ENCODE results near the gene DBP. TPM values are rescaled to one million over a fixed set of nuclear protein-coding genes. Genes with fewer than 3 reads are reported as not detected.

Gene DBP
- polyA plus RNA-seq, 2 of the 4 experiments (the other 2 are of a cell fraction): 2.5 to 3.8 TPM

DNA sequence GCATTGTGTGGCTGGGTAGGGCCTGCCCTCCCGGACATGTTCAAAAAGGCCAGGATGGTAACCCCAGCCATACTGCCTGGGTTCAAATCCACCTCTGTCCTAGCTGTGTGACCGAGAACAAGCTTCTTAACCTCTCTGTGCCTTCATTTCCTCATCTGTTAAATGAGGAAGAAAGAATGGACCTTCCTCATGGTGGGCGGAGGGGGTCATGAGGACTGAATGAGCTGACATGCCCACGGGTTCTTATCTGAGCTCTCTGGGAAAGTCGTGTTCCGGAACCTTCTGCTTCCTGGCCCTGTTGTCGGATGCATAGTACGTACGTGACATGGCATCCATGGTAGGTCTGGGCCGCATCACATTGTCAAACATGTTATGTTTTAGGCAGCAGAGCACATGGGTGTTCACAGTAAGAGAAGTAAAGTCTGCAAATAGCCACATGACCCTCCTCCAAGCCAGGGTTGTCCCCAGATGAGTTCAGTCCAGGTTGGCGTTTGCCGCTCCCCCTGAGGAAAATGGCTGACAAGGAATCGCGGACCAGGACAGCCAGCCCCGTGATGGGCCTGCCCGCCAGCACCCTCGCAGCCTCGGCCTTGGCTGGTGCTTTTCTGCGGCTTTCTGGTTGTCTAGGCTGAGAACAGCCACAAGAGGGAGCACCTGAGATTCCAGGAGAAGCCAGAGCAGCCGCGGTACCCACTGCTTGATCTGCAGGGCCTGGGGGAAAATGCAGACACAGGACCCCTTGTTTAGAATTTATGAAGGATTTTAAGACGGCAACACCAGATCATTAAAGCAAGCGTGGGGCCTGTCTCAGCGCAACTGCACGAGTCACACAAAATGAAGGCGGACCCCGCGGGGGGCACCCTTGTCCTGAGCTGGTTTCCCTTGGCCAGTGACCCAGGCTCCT lies 38.0 kb upstream of the DBP start:
- ATAC-seq (peak; percentile 80 to 95), DNase-seq (ENCODE audit: low read depth in 1 of 2, low spot score in 1 of 2) (peak; percentile 90 to 98), FAIRE-seq (peak; percentile 97)
- Histone ChIP-seq H3K9me3 (no peaks in the 10 kb centered on the region), H3K4me1 (peaks cover 5% of the 10 kb centered on the region; the same call in 1 of the 3 replicates), H3K4me3 (no peak overlapping the region), H3K4me2 (peak overlapping the region; percentile 48), H3K27ac (peak overlapping the region; percentile 38 to 65; a peak in 5 of 6 replicates)
- 46% methylated on average over 28 of the region's 28 CpGs for WGBS (ENCODE audit: missing lambda C conversion rate)
- POLR2A ChIA-PET: interaction anchor here (0.9 kb wide), 1 partner anchor 39 kb away, joined by 3 read pairs; no protein-coding TSS in a partner anchor
- CTCF ChIA-PET: interaction anchor here (0.6 to 6.1 kb wide), 56 partner anchors 11 to 643 kb away, joined by 3 to 151 read pairs (median 4); partner anchors contain the start of genes CA11, FUT2 and HSD17B14
- TF ChIP-seq RFX5 (IDR thresholded peaks at IDR 0.05) (peak; percentile 58; the same call in 1 of the 2 replicates), SMC3 (IDR thresholded peaks at IDR 0.05) (peak; percentile 89), CBX8 (IDR thresholded peaks at IDR 0.05) (no peak), SREBF2 (IDR thresholded peaks at IDR 0.05) (no peak), RAD21 (conservative IDR thresholded peaks at IDR 0.05 in 1 of 2, IDR thresholded peaks at IDR 0.05 in 1 of 2) (peak; percentile 78 to 81), JUN (IDR thresholded peaks at IDR 0.05) (0 out of 5 replicates have a peak, but pooled peaks of 1 of the 2 experiments have one; percentile 19), NPAS2 (CRISPR knock-in tag; IDR thresholded peaks at IDR 0.05; ENCODE audit: borderline replicate concordance) (no peak)
- TF ChIP-seq, protein P1, sequence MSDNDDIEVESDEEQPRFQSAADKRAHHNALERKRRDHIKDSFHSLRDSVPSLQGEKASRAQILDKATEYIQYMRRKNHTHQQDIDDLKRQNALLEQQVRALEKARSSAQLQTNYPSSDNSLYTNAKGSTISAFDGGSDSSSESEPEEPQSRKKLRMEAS (IDR thresholded peaks at IDR 0.05): peak; percentile 47; the same call in 1 of the 2 replicates
- TF ChIP-seq, protein P2, sequence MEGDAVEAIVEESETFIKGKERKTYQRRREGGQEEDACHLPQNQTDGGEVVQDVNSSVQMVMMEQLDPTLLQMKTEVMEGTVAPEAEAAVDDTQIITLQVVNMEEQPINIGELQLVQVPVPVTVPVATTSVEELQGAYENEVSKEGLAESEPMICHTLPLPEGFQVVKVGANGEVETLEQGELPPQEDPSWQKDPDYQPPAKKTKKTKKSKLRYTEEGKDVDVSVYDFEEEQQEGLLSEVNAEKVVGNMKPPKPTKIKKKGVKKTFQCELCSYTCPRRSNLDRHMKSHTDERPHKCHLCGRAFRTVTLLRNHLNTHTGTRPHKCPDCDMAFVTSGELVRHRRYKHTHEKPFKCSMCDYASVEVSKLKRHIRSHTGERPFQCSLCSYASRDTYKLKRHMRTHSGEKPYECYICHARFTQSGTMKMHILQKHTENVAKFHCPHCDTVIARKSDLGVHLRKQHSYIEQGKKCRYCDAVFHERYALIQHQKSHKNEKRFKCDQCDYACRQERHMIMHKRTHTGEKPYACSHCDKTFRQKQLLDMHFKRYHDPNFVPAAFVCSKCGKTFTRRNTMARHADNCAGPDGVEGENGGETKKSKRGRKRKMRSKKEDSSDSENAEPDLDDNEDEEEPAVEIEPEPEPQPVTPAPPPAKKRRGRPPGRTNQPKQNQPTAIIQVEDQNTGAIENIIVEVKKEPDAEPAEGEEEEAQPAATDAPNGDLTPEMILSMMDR (IDR thresholded peaks at IDR 0.05): peak; percentile 95

DNA sequence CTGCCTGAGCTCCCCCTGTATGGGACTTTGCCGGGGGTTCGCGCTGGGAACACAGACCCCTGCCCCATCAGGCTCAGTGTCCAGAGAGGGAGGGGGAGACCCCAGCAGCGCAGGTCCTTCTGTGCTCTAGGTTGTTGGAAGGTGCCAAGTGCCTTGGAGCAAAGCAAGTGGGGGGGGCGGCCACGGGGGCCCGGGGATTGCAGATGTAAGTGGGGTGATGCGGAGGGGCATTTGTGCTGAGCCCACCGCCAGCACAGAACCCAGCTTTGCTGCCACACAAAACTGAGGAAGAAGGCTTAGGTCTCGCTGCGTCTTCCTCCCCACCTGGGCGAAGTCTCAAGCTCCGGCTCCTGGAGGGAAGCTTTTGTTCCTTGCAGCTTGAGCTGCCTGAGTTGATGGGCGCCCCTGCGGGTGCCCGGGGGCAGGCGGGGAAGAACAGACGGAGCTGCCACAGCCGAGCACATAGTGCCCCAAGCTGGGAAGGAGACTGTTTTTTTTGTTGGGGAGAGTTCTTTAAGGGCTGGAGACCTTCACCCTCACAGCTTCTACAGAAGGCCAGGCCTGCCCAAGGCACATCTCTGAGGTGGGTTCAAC lies 37.1 kb upstream of the DBP start:
- ChIA-PET CTCF (interaction anchor here (0.6 to 6.1 kb wide), 30 partner anchors 10 to 486 kb away, joined by 3 to 151 read pairs (median 6); partner anchors contain the start of genes CA11, FUT2 and HSD17B14), POLR2A (no interaction called here)
- TF ChIP-seq NPAS2 (CRISPR knock-in tag; IDR thresholded peaks at IDR 0.05; ENCODE audit: borderline replicate concordance): no peak
- TF ChIP-seq ZSCAN20 (CRISPR knock-in tag; IDR thresholded peaks at IDR 0.05): no peak
- no peak for TF ChIP-seq HDAC2 (IDR thresholded peaks at IDR 0.05)
- TF ChIP-seq, protein P3, sequence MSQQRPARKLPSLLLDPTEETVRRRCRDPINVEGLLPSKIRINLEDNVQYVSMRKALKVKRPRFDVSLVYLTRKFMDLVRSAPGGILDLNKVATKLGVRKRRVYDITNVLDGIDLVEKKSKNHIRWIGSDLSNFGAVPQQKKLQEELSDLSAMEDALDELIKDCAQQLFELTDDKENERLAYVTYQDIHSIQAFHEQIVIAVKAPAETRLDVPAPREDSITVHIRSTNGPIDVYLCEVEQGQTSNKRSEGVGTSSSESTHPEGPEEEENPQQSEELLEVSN (IDR thresholded peaks at IDR 0.05; ENCODE audit: borderline replicate concordance, low read depth): no peak
- TF ChIP-seq, protein P4, sequence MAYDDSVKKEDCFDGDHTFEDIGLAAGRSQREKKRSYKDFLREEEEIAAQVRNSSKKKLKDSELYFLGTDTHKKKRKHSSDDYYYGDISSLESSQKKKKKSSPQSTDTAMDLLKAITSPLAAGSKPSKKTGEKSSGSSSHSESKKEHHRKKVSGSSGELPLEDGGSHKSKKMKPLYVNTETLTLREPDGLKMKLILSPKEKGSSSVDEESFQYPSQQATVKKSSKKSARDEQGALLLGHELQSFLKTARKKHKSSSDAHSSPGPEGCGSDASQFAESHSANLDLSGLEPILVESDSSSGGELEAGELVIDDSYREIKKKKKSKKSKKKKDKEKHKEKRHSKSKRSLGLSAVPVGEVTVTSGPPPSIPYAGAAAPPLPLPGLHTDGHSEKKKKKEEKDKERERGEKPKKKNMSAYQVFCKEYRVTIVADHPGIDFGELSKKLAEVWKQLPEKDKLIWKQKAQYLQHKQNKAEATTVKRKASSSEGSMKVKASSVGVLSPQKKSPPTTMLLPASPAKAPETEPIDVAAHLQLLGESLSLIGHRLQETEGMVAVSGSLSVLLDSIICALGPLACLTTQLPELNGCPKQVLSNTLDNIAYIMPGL (CRISPR knock-in tag; IDR thresholded peaks at IDR 0.05; ENCODE audit: borderline replicate concordance): no peak
- TF ChIP-seq, protein P5, sequence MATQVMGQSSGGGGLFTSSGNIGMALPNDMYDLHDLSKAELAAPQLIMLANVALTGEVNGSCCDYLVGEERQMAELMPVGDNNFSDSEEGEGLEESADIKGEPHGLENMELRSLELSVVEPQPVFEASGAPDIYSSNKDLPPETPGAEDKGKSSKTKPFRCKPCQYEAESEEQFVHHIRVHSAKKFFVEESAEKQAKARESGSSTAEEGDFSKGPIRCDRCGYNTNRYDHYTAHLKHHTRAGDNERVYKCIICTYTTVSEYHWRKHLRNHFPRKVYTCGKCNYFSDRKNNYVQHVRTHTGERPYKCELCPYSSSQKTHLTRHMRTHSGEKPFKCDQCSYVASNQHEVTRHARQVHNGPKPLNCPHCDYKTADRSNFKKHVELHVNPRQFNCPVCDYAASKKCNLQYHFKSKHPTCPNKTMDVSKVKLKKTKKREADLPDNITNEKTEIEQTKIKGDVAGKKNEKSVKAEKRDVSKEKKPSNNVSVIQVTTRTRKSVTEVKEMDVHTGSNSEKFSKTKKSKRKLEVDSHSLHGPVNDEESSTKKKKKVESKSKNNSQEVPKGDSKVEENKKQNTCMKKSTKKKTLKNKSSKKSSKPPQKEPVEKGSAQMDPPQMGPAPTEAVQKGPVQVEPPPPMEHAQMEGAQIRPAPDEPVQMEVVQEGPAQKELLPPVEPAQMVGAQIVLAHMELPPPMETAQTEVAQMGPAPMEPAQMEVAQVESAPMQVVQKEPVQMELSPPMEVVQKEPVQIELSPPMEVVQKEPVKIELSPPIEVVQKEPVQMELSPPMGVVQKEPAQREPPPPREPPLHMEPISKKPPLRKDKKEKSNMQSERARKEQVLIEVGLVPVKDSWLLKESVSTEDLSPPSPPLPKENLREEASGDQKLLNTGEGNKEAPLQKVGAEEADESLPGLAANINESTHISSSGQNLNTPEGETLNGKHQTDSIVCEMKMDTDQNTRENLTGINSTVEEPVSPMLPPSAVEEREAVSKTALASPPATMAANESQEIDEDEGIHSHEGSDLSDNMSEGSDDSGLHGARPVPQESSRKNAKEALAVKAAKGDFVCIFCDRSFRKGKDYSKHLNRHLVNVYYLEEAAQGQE (IDR thresholded peaks at IDR 0.05): no peak
- TF ChIP-seq CBX2 (IDR thresholded peaks at IDR 0.05; ENCODE audit: borderline replicate concordance, low read depth): no peak
- TF ChIP-seq POLR2A (IDR thresholded peaks at IDR 0.05; ENCODE audit: low read length): no peak
- TF ChIP-seq FOSL2 (IDR thresholded peaks at IDR 0.05): no peak
- TF ChIP-seq FOSL2 (CRISPR knock-in tag; IDR thresholded peaks at IDR 0.05): no peak
- TF ChIP-seq PHF8 (IDR thresholded peaks at IDR 0.05; ENCODE audit: borderline replicate concordance, low read depth): no peak
- TF ChIP-seq HOXA7 (CRISPR knock-in tag; IDR thresholded peaks at IDR 0.05): no peak
- no peak for TF ChIP-seq HOXB5 (CRISPR knock-in tag; IDR thresholded peaks at IDR 0.05)
- no peak for TF ChIP-seq ZC3H11A (IDR thresholded peaks at IDR 0.05)
- no peak for TF ChIP-seq HOXB13 (CRISPR knock-in tag; IDR thresholded peaks at IDR 0.05; ENCODE audit: low read depth)
- TF ChIP-seq, protein P6, sequence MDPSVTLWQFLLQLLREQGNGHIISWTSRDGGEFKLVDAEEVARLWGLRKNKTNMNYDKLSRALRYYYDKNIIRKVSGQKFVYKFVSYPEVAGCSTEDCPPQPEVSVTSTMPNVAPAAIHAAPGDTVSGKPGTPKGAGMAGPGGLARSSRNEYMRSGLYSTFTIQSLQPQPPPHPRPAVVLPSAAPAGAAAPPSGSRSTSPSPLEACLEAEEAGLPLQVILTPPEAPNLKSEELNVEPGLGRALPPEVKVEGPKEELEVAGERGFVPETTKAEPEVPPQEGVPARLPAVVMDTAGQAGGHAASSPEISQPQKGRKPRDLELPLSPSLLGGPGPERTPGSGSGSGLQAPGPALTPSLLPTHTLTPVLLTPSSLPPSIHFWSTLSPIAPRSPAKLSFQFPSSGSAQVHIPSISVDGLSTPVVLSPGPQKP (IDR thresholded peaks at IDR 0.05; ENCODE audit: low read depth, low read length): no peak
- no peak for TF ChIP-seq MYC (IDR thresholded peaks at IDR 0.05; ENCODE audit: borderline replicate concordance, low read length)

More for the DNA sequence above, 37.1 kb upstream of the DBP start:
- no peak overlapping the region for H3K4me2 ChIP-seq
- no peaks in the 10 kb centered on the region for H3K9me3 ChIP-seq
- no peak overlapping the region for H3K4me3 ChIP-seq
- 94% methylated on average over 16 of the region's 19 CpGs for WGBS (ENCODE audit: missing lambda C conversion rate)
- H3K4me1 ChIP-seq: peaks cover 5% of the 10 kb centered on the region; the same call in 1 of the 3 replicates
- no peak for ATAC-seq
- FAIRE-seq: no peak
- H3K27ac ChIP-seq: peak overlapping the region; percentile 2 to 65; a peak in 3 of 6 replicates
- DNase-seq (ENCODE audit: low read depth in 1 of 2, low spot score in 1 of 2): no peak

Data from A549 (cell line).